Measurements from ENCODE around the gene CTPS2. TPM values are rescaled to one million over a fixed set of nuclear protein-coding genes. Genes with fewer than 3 reads are reported as not detected.
"Not testable (repeated sequence)": the region's sequence is repeated elsewhere in the genome, so short reads cannot be mapped to it uniquely, and the experiment has no call there.

Gene CTPS2
- total RNA-seq, 4 donors from 2014 or later = 8.7 to 24.9 (median 12.0) TPM

DNA sequence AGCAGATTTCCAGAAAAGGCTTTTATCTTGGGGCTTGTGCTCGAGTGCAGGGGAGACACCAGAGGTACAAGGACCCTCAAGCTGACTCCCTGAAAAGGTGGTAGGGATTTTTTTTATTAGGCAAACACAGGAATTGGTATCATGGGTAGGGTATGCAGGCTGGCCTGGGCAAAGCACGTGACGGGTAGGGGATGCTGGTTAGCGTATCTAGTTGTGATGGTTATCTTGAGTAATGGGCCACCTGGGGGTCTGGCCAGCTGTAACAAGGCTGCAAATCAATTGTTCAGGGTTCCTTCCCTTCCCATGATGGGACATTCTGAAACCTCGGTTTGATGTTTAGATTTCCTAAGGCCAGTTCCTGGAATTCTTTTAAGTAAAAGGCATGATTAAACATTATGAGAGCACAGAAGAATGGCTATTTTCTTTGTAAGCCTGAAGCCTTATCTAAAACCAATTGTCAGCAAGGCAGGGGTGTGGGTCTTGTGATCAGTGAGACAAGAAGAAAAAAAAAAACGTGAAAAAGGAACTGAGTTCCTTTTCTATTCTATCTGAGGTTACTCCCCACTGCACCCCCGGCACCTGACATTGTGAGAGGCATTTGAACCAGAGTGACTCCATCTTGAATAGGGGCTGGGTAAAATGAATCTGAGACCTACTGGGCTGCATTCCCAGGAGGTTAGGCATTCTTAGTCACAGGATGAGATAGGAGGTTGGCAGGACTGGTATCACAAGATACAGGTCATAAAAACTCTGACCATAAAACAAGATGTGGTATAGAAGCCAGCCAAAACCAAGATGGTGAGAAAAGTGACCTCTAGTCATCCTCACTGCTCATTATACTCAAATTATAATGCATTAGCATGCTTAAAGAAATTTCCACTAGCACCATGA lies 126.7 kb downstream of the CTPS2 start:
- H3K9me3 ChIP-seq = no peaks in the 10 kb centered on the region
- no peaks in the 10 kb centered on the region for H3K36me3 ChIP-seq
- no peak for TF ChIP-seq EP300 (IDR thresholded peaks at IDR 0.05)
- no peak for TF ChIP-seq POLR2AphosphoS5 (IDR thresholded peaks at IDR 0.05)
- TF ChIP-seq POLR2A (IDR thresholded peaks at IDR 0.05) = no peak
- TF ChIP-seq, protein P1, sequence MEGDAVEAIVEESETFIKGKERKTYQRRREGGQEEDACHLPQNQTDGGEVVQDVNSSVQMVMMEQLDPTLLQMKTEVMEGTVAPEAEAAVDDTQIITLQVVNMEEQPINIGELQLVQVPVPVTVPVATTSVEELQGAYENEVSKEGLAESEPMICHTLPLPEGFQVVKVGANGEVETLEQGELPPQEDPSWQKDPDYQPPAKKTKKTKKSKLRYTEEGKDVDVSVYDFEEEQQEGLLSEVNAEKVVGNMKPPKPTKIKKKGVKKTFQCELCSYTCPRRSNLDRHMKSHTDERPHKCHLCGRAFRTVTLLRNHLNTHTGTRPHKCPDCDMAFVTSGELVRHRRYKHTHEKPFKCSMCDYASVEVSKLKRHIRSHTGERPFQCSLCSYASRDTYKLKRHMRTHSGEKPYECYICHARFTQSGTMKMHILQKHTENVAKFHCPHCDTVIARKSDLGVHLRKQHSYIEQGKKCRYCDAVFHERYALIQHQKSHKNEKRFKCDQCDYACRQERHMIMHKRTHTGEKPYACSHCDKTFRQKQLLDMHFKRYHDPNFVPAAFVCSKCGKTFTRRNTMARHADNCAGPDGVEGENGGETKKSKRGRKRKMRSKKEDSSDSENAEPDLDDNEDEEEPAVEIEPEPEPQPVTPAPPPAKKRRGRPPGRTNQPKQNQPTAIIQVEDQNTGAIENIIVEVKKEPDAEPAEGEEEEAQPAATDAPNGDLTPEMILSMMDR (IDR thresholded peaks at IDR 0.05) = no peak
- H3K27ac ChIP-seq = no peak overlapping the region
- no peak for DNase-seq (ENCODE audit: low spot score in 2 of 2)
- WGBS = 60% methylated on average over 7 of the region's 7 CpGs
- no peaks in the 10 kb centered on the region for H3K4me1 ChIP-seq
- H3K4me3 ChIP-seq = no peak overlapping the region
- no peaks in the 10 kb centered on the region for H3K27me3 ChIP-seq

DNA sequence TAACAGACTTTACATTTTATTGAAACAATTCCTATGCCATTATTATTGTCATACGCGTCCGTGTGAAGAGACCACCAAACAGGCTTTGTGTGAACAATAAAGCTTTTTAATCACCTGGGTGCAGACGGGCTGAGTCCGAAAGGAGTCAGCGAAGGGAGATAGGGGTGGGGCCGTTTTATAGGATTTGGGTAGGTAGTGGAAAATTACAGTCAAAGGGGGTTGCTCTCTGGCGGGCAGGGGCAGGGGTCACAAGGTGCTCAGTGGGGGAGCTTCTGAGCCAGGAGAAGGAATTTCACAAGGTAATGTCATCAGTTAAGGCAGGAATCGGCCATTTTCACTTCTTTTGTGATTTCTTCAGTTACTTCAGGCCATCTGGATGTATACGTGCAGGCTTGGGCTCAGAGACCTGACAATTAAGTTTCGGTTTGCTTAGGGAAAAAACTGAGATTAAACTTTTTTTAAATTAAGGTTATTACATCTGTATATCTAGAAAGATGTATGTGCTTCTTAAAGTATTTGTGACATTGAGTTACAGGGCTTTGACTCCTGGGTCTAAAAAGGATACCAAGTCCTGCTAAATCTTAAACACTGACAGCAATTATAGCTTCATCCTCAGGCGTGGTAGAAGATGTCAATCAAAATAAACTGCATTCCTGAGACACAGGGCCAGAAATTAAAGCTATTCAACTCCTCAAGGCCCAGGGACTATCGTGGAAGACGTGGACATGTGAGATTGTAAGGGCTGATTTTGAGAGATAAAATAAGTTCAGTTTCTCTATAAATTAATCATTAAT lies 132.3 kb downstream of the CTPS2 start:
- H3K27ac ChIP-seq; H3K4me3 ChIP-seq; H3K9me3 ChIP-seq; H3K27me3 ChIP-seq; H3K36me3 ChIP-seq; DNase-seq (ENCODE audit: low spot score in 2 of 2); H3K4me1 ChIP-seq: not testable (repeated sequence)
- 36% methylated on average over 14 of the region's 14 CpGs for WGBS

DNA sequence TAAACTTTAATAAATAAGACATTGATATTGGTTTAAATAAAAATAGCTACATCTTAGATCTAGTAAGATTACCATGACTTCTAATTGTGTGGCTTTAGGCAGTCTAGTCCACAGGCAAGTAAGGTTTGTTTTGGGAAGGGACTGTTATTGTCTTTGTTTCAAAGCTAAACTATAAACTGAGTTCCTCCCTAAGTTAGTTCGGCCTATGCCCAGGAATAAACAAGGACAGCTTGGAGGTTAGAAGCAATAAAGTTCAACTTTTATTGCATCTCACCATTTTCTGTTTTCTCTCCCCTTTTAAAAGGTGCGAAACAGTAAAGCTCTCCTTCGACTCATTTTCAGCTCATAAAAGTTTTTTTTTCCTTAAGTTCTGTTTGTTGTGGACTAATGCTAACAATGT lies 133.0 kb downstream of the CTPS2 start:
- Histone ChIP-seq H3K4me3 (no peak overlapping the region), H3K36me3 (no peaks in the 10 kb centered on the region), H3K27me3 (no peaks in the 10 kb centered on the region), H3K9me3 (no peaks in the 10 kb centered on the region), H3K27ac (no peak overlapping the region), H3K4me1 (no peaks in the 10 kb centered on the region)
- no peak for DNase-seq (ENCODE audit: low spot score in 2 of 2)
- 36% methylated on average over 3 of the region's 3 CpGs for WGBS
- TF ChIP-seq, protein P1 (IDR thresholded peaks at IDR 0.05) = no peak
- TF ChIP-seq EP300 (IDR thresholded peaks at IDR 0.05) (no peak), POLR2AphosphoS5 (IDR thresholded peaks at IDR 0.05) (no peak)

DNA sequence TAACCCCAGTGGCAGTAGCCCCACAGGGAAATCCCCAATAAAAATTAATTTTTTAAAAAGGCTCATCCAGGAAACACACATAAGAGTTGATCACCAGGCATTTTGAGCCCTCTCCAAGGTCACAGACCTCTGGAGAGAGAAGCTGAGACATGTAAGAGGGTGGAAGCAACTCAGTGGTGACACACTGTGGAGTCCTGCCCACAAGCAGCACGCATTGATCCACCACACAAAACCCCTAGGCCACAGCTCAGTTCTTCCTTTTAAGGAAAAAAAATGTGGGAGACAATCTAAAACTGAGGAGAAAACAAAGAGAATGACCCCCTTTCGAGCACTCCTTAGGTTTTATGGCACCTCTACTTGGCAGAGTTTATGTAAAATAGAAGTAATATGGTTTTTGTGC lies 134.3 kb downstream of the CTPS2 start:
- Histone ChIP-seq H3K27me3 (no peaks in the 10 kb centered on the region), H3K36me3 (no peaks in the 10 kb centered on the region), H3K4me3 (no peak overlapping the region), H3K9me3 (no peaks in the 10 kb centered on the region), H3K4me1 (no peaks in the 10 kb centered on the region), H3K27ac (no peak overlapping the region)
- TF ChIP-seq, protein P1 (IDR thresholded peaks at IDR 0.05) = no peak
- TF ChIP-seq POLR2AphosphoS5 (IDR thresholded peaks at IDR 0.05) (no peak), EP300 (IDR thresholded peaks at IDR 0.05) (no peak), POLR2A (IDR thresholded peaks at IDR 0.05) (no peak)
- 47% methylated on average over 2 of the region's 2 CpGs for WGBS
- DNase-seq (ENCODE audit: low spot score in 2 of 2) = no peak

DNA sequence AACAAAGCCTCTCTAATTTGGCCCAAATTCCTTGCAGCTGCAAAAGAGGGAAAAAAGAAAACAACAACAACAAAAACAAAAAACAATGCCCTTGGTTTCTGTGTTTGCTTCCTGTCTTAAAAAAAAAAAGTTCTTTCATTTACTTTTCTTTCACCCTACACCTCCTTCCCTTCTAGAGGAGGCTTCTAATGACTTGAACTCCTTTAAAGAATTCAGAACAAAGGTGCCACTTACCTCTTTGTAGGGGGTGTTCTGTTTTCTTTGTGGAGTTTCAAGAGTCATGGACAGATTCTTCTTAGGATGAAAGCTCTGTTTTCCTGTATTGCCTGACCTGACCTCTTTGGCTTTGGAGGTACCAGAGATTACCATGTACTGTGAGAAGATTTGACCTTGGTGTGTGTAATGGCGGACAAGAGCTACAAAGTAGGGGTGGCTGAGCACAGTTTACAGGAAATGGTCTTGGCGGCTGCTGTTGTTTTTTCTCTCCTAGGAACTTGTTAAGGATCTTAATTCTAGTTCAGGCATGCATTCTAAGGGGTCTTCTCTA lies 134.9 kb downstream of the CTPS2 start:
- no peak overlapping the region for H3K27ac ChIP-seq
- no peaks in the 10 kb centered on the region for H3K27me3 ChIP-seq
- H3K4me3 ChIP-seq = no peak overlapping the region
- 78% methylated on average over 2 of the region's 2 CpGs for WGBS
- no peaks in the 10 kb centered on the region for H3K9me3 ChIP-seq
- no peaks in the 10 kb centered on the region for H3K4me1 ChIP-seq
- no peak for DNase-seq (ENCODE audit: low spot score in 2 of 2)
- TF ChIP-seq POLR2A (IDR thresholded peaks at IDR 0.05) (no peak), POLR2AphosphoS5 (IDR thresholded peaks at IDR 0.05) (no peak), EP300 (IDR thresholded peaks at IDR 0.05) (no peak)
- TF ChIP-seq, protein P1 (IDR thresholded peaks at IDR 0.05) = no peak
- no peaks in the 10 kb centered on the region for H3K36me3 ChIP-seq

DNA sequence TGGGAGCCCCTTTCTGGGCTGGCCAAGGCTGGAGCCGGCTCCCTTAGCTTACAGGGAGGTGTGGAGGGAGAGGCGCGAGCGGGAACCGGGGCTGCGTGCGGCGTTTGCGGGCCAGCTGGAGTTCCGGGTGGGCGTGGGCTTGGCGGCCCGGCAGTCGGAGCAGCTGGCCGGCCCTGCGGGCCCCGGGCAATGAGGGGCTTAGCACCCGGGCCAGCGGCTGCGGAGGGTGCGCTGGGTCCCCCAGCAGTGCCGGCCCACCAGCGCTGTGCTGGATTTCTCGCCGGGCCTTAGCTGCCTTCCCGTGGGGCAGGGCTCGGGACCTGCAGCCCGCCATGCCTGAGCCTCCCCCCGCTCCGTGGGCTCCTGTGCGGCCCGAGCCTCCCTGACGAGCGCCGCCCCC lies 137.1 kb downstream of the CTPS2 start:
- not testable (repeated sequence) for H3K9me3 ChIP-seq; H3K36me3 ChIP-seq; H3K27me3 ChIP-seq; H3K4me3 ChIP-seq; DNase-seq (ENCODE audit: low spot score in 2 of 2); H3K4me1 ChIP-seq; H3K27ac ChIP-seq
- WGBS = 90% methylated on average over 8 of the region's 35 CpGs
